ENCODE data around the gene FAM216A. TPM values are rescaled to one million over a fixed set of nuclear protein-coding genes. Genes with fewer than 3 reads are reported as not detected.

The FAM216A gene
- total and polyA plus RNA-seq, 9 of the 15 experiments (the other 6 are each of a cell fraction or from before 2014, with no cell fraction given), result 17.2 to 96.9 (median 48.5) TPM

DNA sequence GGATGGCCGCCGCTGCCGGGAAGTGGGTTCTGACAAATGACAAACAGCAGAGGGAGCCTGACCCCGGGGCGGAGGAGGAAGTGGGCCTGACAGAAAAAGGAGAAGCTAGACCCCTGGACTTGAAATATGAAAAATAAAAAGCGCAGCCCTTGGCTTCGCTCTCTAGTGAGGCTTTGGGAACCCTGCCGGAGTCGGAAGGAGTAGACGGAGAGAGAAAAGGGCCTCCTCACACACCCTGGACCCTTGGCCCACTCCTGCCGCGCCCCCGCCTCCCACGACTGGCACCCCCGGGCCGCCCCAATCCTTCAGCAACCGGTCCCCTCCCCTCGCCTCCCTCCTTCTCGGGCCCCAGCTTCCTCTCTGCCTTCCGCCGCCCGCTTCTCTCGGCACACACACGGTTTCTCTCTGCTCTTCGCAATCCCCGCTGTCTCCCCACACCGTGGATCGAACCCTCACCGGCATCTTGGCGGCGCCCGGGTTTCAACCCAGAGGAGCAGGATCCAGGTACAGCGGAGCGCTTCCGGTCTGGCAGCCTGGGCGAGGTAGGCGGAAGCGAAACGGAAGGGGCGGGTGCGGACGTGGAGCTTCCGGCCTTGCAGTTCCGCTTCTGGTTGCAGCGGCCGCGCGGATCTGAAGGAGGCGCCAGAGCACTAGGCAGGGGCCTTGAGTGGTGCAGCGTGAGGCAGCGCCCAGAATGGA lies 18.7 kb upstream of the FAM216A start, which contains the start of gene ARPC3 (continued):
- TF ChIP-seq STAT5B (CRISPR knock-in tag; IDR thresholded peaks at IDR 0.05), result no peak
- TF ChIP-seq, protein P1, sequence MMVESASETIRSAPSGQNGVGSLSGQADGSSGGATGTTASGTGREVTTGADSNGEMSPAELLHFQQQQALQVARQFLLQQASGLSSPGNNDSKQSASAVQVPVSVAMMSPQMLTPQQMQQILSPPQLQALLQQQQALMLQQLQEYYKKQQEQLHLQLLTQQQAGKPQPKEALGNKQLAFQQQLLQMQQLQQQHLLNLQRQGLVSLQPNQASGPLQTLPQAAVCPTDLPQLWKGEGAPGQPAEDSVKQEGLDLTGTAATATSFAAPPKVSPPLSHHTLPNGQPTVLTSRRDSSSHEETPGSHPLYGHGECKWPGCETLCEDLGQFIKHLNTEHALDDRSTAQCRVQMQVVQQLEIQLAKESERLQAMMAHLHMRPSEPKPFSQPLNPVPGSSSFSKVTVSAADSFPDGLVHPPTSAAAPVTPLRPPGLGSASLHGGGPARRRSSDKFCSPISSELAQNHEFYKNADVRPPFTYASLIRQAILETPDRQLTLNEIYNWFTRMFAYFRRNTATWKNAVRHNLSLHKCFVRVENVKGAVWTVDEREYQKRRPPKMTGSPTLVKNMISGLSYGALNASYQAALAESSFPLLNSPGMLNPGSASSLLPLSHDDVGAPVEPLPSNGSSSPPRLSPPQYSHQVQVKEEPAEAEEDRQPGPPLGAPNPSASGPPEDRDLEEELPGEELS (CRISPR knock-in tag; IDR thresholded peaks at IDR 0.05; ENCODE audit: borderline replicate concordance), result peak; percentile 87; the same call in 1 of the 2 replicates
- peak; percentile 27; the same call in 1 of the 2 replicates for TF ChIP-seq RUNX1 (IDR thresholded peaks at IDR 0.05; ENCODE audit: low read depth)
- TF ChIP-seq SIN3B (IDR thresholded peaks at IDR 0.05; ENCODE audit: low read depth), result peak; percentile 64
- TF ChIP-seq, protein P2, sequence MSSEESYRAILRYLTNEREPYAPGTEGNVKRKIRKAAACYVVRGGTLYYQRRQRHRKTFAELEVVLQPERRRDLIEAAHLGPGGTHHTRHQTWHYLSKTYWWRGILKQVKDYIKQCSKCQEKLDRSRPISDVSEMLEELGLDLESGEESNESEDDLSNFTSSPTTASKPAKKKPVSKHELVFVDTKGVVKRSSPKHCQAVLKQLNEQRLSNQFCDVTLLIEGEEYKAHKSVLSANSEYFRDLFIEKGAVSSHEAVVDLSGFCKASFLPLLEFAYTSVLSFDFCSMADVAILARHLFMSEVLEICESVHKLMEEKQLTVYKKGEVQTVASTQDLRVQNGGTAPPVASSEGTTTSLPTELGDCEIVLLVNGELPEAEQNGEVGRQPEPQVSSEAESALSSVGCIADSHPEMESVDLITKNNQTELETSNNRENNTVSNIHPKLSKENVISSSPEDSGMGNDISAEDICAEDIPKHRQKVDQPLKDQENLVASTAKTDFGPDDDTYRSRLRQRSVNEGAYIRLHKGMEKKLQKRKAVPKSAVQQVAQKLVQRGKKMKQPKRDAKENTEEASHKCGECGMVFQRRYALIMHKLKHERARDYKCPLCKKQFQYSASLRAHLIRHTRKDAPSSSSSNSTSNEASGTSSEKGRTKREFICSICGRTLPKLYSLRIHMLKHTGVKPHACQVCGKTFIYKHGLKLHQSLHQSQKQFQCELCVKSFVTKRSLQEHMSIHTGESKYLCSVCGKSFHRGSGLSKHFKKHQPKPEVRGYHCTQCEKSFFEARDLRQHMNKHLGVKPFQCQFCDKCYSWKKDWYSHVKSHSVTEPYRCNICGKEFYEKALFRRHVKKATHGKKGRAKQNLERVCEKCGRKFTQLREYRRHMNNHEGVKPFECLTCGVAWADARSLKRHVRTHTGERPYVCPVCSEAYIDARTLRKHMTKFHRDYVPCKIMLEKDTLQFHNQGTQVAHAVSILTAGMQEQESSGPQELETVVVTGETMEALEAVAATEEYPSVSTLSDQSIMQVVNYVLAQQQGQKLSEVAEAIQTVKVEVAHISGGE (CRISPR knock-in tag; IDR thresholded peaks at IDR 0.05), result peak in 2 of 3 experiments; percentile 62 to 91; a peak in 3 of 6 replicates
- TF ChIP-seq CBX3 (IDR thresholded peaks at IDR 0.05; ENCODE audit: borderline replicate concordance in 1 of 2, low read length in 2 of 2), result no peak
- TF ChIP-seq NFATC3 (IDR thresholded peaks at IDR 0.05), result no peak
- peak; percentile 95 for TF ChIP-seq GABPB1 (CRISPR knock-in tag; IDR thresholded peaks at IDR 0.05)
- TF ChIP-seq HMG20A (CRISPR knock-in tag; conservative IDR thresholded peaks at IDR 0.05), result no peak
- peak; percentile 30 for TF ChIP-seq CCNT2 (IDR thresholded peaks at IDR 0.05; ENCODE audit: borderline replicate concordance, extremely low read depth, insufficient read length, low read depth, low read length)
- no peak; the same call in 1 of the 2 replicates for TF ChIP-seq CBX5 (IDR thresholded peaks at IDR 0.05; ENCODE audit: borderline replicate concordance, low read depth)
- peak; percentile 99 for TF ChIP-seq EGR1 (conservative IDR thresholded peaks at IDR 0.05)
- 0 out of 2 replicates have a peak, but pooled peaks have one; percentile 13 for TF ChIP-seq MBD2 (IDR thresholded peaks at IDR 0.05; ENCODE audit: borderline replicate concordance, low read depth)
- peak; percentile 79; the same call in 1 of the 2 replicates for TF ChIP-seq GTF2E2 (tag; IDR thresholded peaks at IDR 0.05)
- TF ChIP-seq, protein P3, sequence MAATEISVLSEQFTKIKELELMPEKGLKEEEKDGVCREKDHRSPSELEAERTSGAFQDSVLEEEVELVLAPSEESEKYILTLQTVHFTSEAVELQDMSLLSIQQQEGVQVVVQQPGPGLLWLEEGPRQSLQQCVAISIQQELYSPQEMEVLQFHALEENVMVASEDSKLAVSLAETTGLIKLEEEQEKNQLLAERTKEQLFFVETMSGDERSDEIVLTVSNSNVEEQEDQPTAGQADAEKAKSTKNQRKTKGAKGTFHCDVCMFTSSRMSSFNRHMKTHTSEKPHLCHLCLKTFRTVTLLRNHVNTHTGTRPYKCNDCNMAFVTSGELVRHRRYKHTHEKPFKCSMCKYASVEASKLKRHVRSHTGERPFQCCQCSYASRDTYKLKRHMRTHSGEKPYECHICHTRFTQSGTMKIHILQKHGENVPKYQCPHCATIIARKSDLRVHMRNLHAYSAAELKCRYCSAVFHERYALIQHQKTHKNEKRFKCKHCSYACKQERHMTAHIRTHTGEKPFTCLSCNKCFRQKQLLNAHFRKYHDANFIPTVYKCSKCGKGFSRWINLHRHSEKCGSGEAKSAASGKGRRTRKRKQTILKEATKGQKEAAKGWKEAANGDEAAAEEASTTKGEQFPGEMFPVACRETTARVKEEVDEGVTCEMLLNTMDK (IDR thresholded peaks at IDR 0.05; ENCODE audit: borderline replicate concordance, insufficient read depth, low read depth, low read length, poor library complexity, severe bottlenecking), result peak; percentile 91
- TF ChIP-seq OTX1 (CRISPR knock-in tag; IDR thresholded peaks at IDR 0.05), result peak; percentile 76
- TF ChIP-seq SMAD1 (IDR thresholded peaks at IDR 0.05; ENCODE audit: low read depth, low read length, partially characterized antibody), result peak; percentile 76
- peak; percentile 90 for TF ChIP-seq POLR2B (IDR thresholded peaks at IDR 0.05; ENCODE audit: low read depth, partially characterized antibody)
- TF ChIP-seq PRPF4 (IDR thresholded peaks at IDR 0.05; ENCODE audit: insufficient read depth, low read depth, low read length, poor library complexity, severe bottlenecking), result no peak
- TF ChIP-seq ZSCAN32 (CRISPR knock-in tag; IDR thresholded peaks at IDR 0.05), result no peak

Data from K562 (cell line).